ENCODE measurements around the gene SLC25A5. TPM values are rescaled to one million over a fixed set of nuclear protein-coding genes. Genes with fewer than 3 reads are reported as not detected.

The SLC25A5 gene
- total RNA-seq, 5 donors from 2014 or later (not counting 1 experiment from before 2014, with no cell fraction given) = 102 to 171 (median 116) TPM

GRCh38 chrX:119455264-119455663 lies 13.0 kb upstream of the SLC25A5 start:
- H3K36me3 Mint-ChIP-seq = peaks cover 16% of the 10 kb centered on the region
- no peaks in the 10 kb centered on the region for H3K4me1 ChIP-seq (ENCODE audit: control insufficient read depth in 1 of 2, extremely low read depth in 1 of 2, insufficient read depth in 2 of 2, low read length in 2 of 2)
- no CpG with 5 or more reads among the region's 1 CpG for WGBS (ENCODE audit: insufficient coverage)
- H3K27ac Mint-ChIP-seq = no peak overlapping the region
- H3K9me3 ChIP-seq = no peaks in the 10 kb centered on the region
- no peaks in the 10 kb centered on the region for H3K27me3 ChIP-seq (replicated peaks in 1 of 2; ENCODE audit: control insufficient read depth in 2 of 2, extremely low read depth in 1 of 2, insufficient read depth in 2 of 2, low read length in 1 of 2)
- no peaks in the 10 kb centered on the region for H3K9me3 Mint-ChIP-seq
- H3K36me3 ChIP-seq (ENCODE audit: control insufficient read depth in 2 of 2, extremely low read depth in 1 of 2, insufficient read depth in 1 of 2, low read length in 1 of 2) = no peaks in the 10 kb centered on the region
- ChIA-PET CTCF (no interaction called here), POLR2A (no interaction called here)
- ATAC-seq (replicated peaks in 1 of 4) = no peak
- peaks cover 0 to 6% of the 10 kb centered on the region in 2 donors for H3K27me3 Mint-ChIP-seq
- H3K4me3 Mint-ChIP-seq = no peak overlapping the region
- H3K4me3 ChIP-seq (ENCODE audit: control insufficient read depth in 1 of 2, extremely low read depth in 1 of 2, low read length in 1 of 2) = no peak overlapping the region
- no peaks in the 10 kb centered on the region for H3K4me1 Mint-ChIP-seq
- H3K27ac ChIP-seq (ENCODE audit: low read length) = no peak overlapping the region
- no peak for DNase-seq

- Mint-ChIP-seq H3K27me3 (peaks cover 0 to 6% of the 10 kb centered on the region in 2 donors), H3K4me1 (no peaks in the 10 kb centered on the region), H3K9me3 (no peaks in the 10 kb centered on the region), H3K4me3 (no peak overlapping the region), H3K27ac (no peak overlapping the region), H3K36me3 (peaks cover 7% of the 10 kb centered on the region)
- no peak overlapping the region for H3K27ac ChIP-seq (ENCODE audit: low read length)
- ChIA-PET CTCF (no interaction called here), POLR2A (interaction anchor here in 1 of 2 donors (0.6 kb wide), 1 partner anchor 126 kb away, joined by 3 read pairs; no protein-coding TSS in a partner anchor)
- H3K27me3 ChIP-seq (replicated peaks in 1 of 2; ENCODE audit: control insufficient read depth in 2 of 2, extremely low read depth in 1 of 2, insufficient read depth in 2 of 2, low read length in 1 of 2) = no peaks in the 10 kb centered on the region
- WGBS (ENCODE audit: insufficient coverage) = no CpG with 5 or more reads among the region's 4 CpGs
- no peaks in the 10 kb centered on the region for H3K36me3 ChIP-seq (ENCODE audit: control insufficient read depth in 2 of 2, extremely low read depth in 1 of 2, insufficient read depth in 1 of 2, low read length in 1 of 2)
- H3K9me3 ChIP-seq = no peaks in the 10 kb centered on the region
- no peaks in the 10 kb centered on the region for H3K4me1 ChIP-seq (ENCODE audit: control insufficient read depth in 1 of 2, extremely low read depth in 1 of 2, insufficient read depth in 2 of 2, low read length in 2 of 2)
- DNase-seq (no peak), ATAC-seq (replicated peaks in 1 of 4) (no peak)
- no peak overlapping the region for H3K4me3 ChIP-seq (ENCODE audit: control insufficient read depth in 1 of 2, extremely low read depth in 1 of 2, low read length in 1 of 2)
These were observed 9.1 kb upstream of the SLC25A5 start for GRCh38 chrX:119459181-119459580.

- no peaks in the 10 kb centered on the region for H3K27me3 ChIP-seq (replicated peaks in 1 of 2; ENCODE audit: control insufficient read depth in 2 of 2, extremely low read depth in 1 of 2, insufficient read depth in 2 of 2, low read length in 1 of 2)
- Mint-ChIP-seq H3K27ac (no peak overlapping the region), H3K36me3 (no peaks in the 10 kb centered on the region), H3K4me3 (no peak overlapping the region), H3K9me3 (no peaks in the 10 kb centered on the region), H3K4me1 (peaks cover 9 to 15% (median 15%) of the 10 kb centered on the region in 3 donors), H3K27me3 (peaks cover 0 to 5% of the 10 kb centered on the region in 2 donors)
- H3K36me3 ChIP-seq (ENCODE audit: control insufficient read depth in 2 of 2, extremely low read depth in 1 of 2, insufficient read depth in 1 of 2, low read length in 1 of 2) = peaks cover 0 to 11% of the 10 kb centered on the region in 2 donors
- no peak overlapping the region for H3K4me3 ChIP-seq (ENCODE audit: control insufficient read depth in 1 of 2, extremely low read depth in 1 of 2, low read length in 1 of 2)
- DNase-seq = no peak
- H3K27ac ChIP-seq (ENCODE audit: low read length) = no peak overlapping the region
- no peaks in the 10 kb centered on the region for H3K9me3 ChIP-seq
- ChIA-PET CTCF (no interaction called here), POLR2A (no interaction called here)
- ATAC-seq (replicated peaks in 1 of 4) = no peak
- no CpG with 5 or more reads among the region's 3 CpGs for WGBS (ENCODE audit: insufficient coverage)
- H3K4me1 ChIP-seq (ENCODE audit: control insufficient read depth in 1 of 2, extremely low read depth in 1 of 2, insufficient read depth in 2 of 2, low read length in 2 of 2) = peaks cover 0 to 16% of the 10 kb centered on the region in 2 experiments
These were observed 2.7 kb upstream of the SLC25A5 start for GRCh38 chrX:119465555-119465954.

- ATAC-seq (replicated peaks in 1 of 4) (no peak), DNase-seq (no peak)
- WGBS (ENCODE audit: insufficient coverage) = 100% methylated on average over 1 of the region's 3 CpGs
- ChIA-PET POLR2A (no interaction called here), CTCF (interaction anchor here (0.8 to 1.2 kb wide), 3 partner anchors 11 to 421 kb away, joined by 3 read pairs; no protein-coding TSS in a partner anchor)
- Mint-ChIP-seq H3K27me3 (peaks cover 0 to 5% of the 10 kb centered on the region in 2 donors), H3K27ac (no peak overlapping the region), H3K4me3 (peak overlapping the region in 1 of 3 donors; percentile 55), H3K36me3 (no peaks in the 10 kb centered on the region), H3K4me1 (peaks cover 9 to 16% (median 15%) of the 10 kb centered on the region in 3 donors), H3K9me3 (no peaks in the 10 kb centered on the region)
- Histone ChIP-seq H3K9me3 (no peaks in the 10 kb centered on the region), H3K27me3 (replicated peaks in 1 of 2; ENCODE audit: control insufficient read depth in 2 of 2, extremely low read depth in 1 of 2, insufficient read depth in 2 of 2, low read length in 1 of 2) (no peaks in the 10 kb centered on the region), H3K4me3 (ENCODE audit: control insufficient read depth in 1 of 2, extremely low read depth in 1 of 2, low read length in 1 of 2) (no peak overlapping the region), H3K4me1 (ENCODE audit: control insufficient read depth in 1 of 2, extremely low read depth in 1 of 2, insufficient read depth in 2 of 2, low read length in 2 of 2) (peaks cover 0 to 16% of the 10 kb centered on the region in 2 experiments), H3K27ac (ENCODE audit: low read length) (no peak overlapping the region), H3K36me3 (ENCODE audit: control insufficient read depth in 2 of 2, extremely low read depth in 1 of 2, insufficient read depth in 1 of 2, low read length in 1 of 2) (peaks cover 0 to 20% of the 10 kb centered on the region in 2 donors)
These were observed 1.3 kb upstream of the SLC25A5 start for GRCh38 chrX:119466970-119467369.

- peak overlapping the region; percentile 41 for H3K27ac ChIP-seq (ENCODE audit: low read length)
- no CpG with 5 or more reads among the region's 6 CpGs for WGBS (ENCODE audit: insufficient coverage)
- POLR2A ChIA-PET = no interaction called here
These were observed 811 bp upstream of the SLC25A5 start for GRCh38 chrX:119467433-119467832.

GRCh38 chrX:119468551-119469312 lies 488 bp downstream of the SLC25A5 start:
- Mint-ChIP-seq H3K4me1 (peaks cover 9 to 16% (median 15%) of the 10 kb centered on the region in 3 donors), H3K27ac (peak overlapping the region; percentile 84 to 88), H3K9me3 (no peaks in the 10 kb centered on the region), H3K36me3 (no peaks in the 10 kb centered on the region), H3K4me3 (peak overlapping the region; percentile 82 to 93 (median 86)), H3K27me3 (peaks cover 0 to 5% of the 10 kb centered on the region in 2 donors)
- Histone ChIP-seq H3K9me3 (no peaks in the 10 kb centered on the region), H3K27ac (ENCODE audit: low read length) (peak overlapping the region; percentile 84), H3K4me3 (ENCODE audit: control insufficient read depth in 1 of 2, extremely low read depth in 1 of 2, low read length in 1 of 2) (peak overlapping the region; percentile 72 to 77), H3K27me3 (replicated peaks in 1 of 2; ENCODE audit: control insufficient read depth in 2 of 2, extremely low read depth in 1 of 2, insufficient read depth in 2 of 2, low read length in 1 of 2) (no peaks in the 10 kb centered on the region), H3K4me1 (ENCODE audit: control insufficient read depth in 1 of 2, extremely low read depth in 1 of 2, insufficient read depth in 2 of 2, low read length in 2 of 2) (peaks cover 0 to 16% of the 10 kb centered on the region in 2 experiments), H3K36me3 (ENCODE audit: control insufficient read depth in 2 of 2, extremely low read depth in 1 of 2, insufficient read depth in 1 of 2, low read length in 1 of 2) (peaks cover 0 to 20% of the 10 kb centered on the region in 2 donors)
- POLR2A ChIA-PET = interaction anchor here in 1 of 2 donors (0.6 to 0.8 kb wide), 2 partner anchors 105 to 151 kb away, joined by 3 read pairs; no protein-coding TSS in a partner anchor
- WGBS (ENCODE audit: insufficient coverage) = 0% methylated on average over 49 of the region's 78 CpGs
- CTCF ChIA-PET = interaction anchor here in 1 of 2 donors (0.8 to 1.3 kb wide), 2 partner anchors 14 to 43 kb away, joined by 4 read pairs; no protein-coding TSS in a partner anchor
- ATAC-seq (replicated peaks in 1 of 4) = peak; percentile 72 to 80 (median 78)
- peak; percentile 72 to 92 (median 81) for DNase-seq

More at GRCh38 chrX:119467433-119467832, 811 bp upstream of the SLC25A5 start:
- peaks cover 0 to 16% of the 10 kb centered on the region in 2 experiments for H3K4me1 ChIP-seq (ENCODE audit: control insufficient read depth in 1 of 2, extremely low read depth in 1 of 2, insufficient read depth in 2 of 2, low read length in 2 of 2)
- Mint-ChIP-seq H3K9me3 (no peaks in the 10 kb centered on the region), H3K4me3 (peak overlapping the region in 2 of 3 donors; percentile 82 to 93), H3K27me3 (peaks cover 0 to 5% of the 10 kb centered on the region in 2 donors), H3K4me1 (peaks cover 9 to 16% (median 15%) of the 10 kb centered on the region in 3 donors), H3K27ac (no peak overlapping the region), H3K36me3 (no peaks in the 10 kb centered on the region)
- no peaks in the 10 kb centered on the region for H3K9me3 ChIP-seq
- CTCF ChIA-PET = interaction anchor here in 1 of 2 donors (0.8 kb wide), 1 partner anchor 11 kb away, joined by 3 read pairs; no protein-coding TSS in a partner anchor
- H3K36me3 ChIP-seq (ENCODE audit: control insufficient read depth in 2 of 2, extremely low read depth in 1 of 2, insufficient read depth in 1 of 2, low read length in 1 of 2) = peaks cover 0 to 20% of the 10 kb centered on the region in 2 donors
- no peak for DNase-seq
- no peaks in the 10 kb centered on the region for H3K27me3 ChIP-seq (replicated peaks in 1 of 2; ENCODE audit: control insufficient read depth in 2 of 2, extremely low read depth in 1 of 2, insufficient read depth in 2 of 2, low read length in 1 of 2)
- peak overlapping the region in 1 of 2 donors; percentile 41 for H3K4me3 ChIP-seq (ENCODE audit: control insufficient read depth in 1 of 2, extremely low read depth in 1 of 2, low read length in 1 of 2)
- ATAC-seq (replicated peaks in 1 of 4) = no peak
